ENCODE results near the gene CHN2.

GRCh38 chr7:29316926-29317325, 122.4 kb downstream of the CHN2 start:
- no peak for TF ChIP-seq CTCF (IDR thresholded peaks at IDR 0.05)
- no peak for TF ChIP-seq ZFX (IDR thresholded peaks at IDR 0.05; ENCODE audit: borderline replicate concordance)

Data from 22Rv1 (cell line).